ENCODE data around the gene ZNF175. TPM values are rescaled to one million over a fixed set of nuclear protein-coding genes. Genes with fewer than 3 reads are reported as not detected.

Gene ZNF175
- total RNA-seq (6.6 TPM), polyA plus RNA-seq (ENCODE audit: insufficient read depth in 1 of 8, insufficient read length in 8 of 8, low replicate concordance in 1 of 8) (1 to 10 TPM; 6.5 to 9.7 (median 7.7) TPM)
- long read RNA-seq, donor 1, result 0 reads
- long read RNA-seq, donor 2, result 0 reads
- long read RNA-seq, donor 3, full-length matches to known transcripts, result 4 of 4 reads
- long read RNA-seq, donor 3, partial matches to known transcripts, result 0 of 4 reads
- long read RNA-seq, donor 3, other reads (novel, unspliced or antisense), result 0 of 4 reads
- long read RNA-seq, donor 4, result 0 reads
- long read RNA-seq, donor 5, full-length matches to known transcripts, result 5 of 13 reads
- long read RNA-seq, donor 5, partial matches to known transcripts, result 8 of 13 reads
- long read RNA-seq, donor 5, other reads (novel, unspliced or antisense), result 0 of 13 reads
- long read RNA-seq, donor 6, full-length matches to known transcripts, result 4 of 4 reads
- long read RNA-seq, donor 6, partial matches to known transcripts, result 0 of 4 reads
- long read RNA-seq, donor 6, other reads (novel, unspliced or antisense), result 0 of 4 reads
- long read RNA-seq, donor 7, result 0 reads
- long read RNA-seq, donor 8, result 0 reads
- long read RNA-seq, donor 9, result 0 reads
- long read RNA-seq, donor 10, full-length matches to known transcripts, result 1 of 1 reads
- long read RNA-seq, donor 10, partial matches to known transcripts, result 0 of 1 reads
- long read RNA-seq, donor 10, other reads (novel, unspliced or antisense), result 0 of 1 reads
- long read RNA-seq, donor 11, result 0 reads

DNA sequence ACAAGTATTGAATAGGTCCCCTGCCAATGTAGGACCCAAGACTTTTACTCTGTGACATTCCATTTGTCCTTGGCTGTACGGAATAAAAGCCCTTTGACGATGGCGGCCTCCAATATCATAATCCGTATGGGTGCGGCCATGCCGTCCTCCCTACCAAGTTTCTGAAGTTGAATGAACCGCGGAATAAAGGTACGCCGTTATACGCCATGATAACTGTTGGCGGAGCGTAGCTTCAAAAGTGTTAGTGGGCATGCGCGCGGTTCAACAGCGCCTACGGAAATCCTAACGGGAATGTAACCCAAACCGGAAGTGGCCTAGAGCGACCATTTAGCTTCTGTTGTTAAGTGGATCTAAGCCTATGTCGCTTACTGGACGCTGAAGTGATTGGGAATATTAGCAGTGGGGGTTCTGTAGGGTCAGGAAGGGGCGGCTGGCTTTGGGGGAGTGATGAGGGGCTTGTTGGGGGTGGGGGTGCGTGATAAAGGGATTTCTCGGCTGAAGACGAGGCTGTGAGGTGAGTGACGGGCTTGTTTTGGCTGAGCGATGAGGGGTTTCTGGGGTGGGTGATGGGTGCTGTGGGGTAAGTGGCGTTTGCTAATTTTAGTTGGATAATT, at the start of gene ZNF175:
ZNF175 (plus strand) TSS at position 322 of the 614 bp plus-strand sequence. CDS start 2,047 bp downstream, outside the sequence.
- Histone ChIP-seq H3K9me3 (replicated peaks; ENCODE audit: control insufficient read depth, low read depth, low read length) (no peaks in the 10 kb centered on the region), H3K36me3 (ENCODE audit: control insufficient read depth, insufficient read depth, low read length) (peaks cover 12% of the 10 kb centered on the region), H3K27me3 (ENCODE audit: control insufficient read depth, insufficient read depth, low read length) (peaks cover 2% of the 10 kb centered on the region), H3K4me1 (ENCODE audit: control insufficient read depth, insufficient read depth, low read length) (peaks cover 10% of the 10 kb centered on the region), H3K27ac (ENCODE audit: low read length) (peak within 1 kb of the TSS; percentile 65), H3K4me3 (ENCODE audit: low read length) (peak within 1 kb of the TSS; percentile 75)
- under 1% methylated on average over 25 of the region's 30 CpGs for WGBS (ENCODE audit: insufficient coverage)
- peak; percentile 99 for DNase-seq

DNA sequence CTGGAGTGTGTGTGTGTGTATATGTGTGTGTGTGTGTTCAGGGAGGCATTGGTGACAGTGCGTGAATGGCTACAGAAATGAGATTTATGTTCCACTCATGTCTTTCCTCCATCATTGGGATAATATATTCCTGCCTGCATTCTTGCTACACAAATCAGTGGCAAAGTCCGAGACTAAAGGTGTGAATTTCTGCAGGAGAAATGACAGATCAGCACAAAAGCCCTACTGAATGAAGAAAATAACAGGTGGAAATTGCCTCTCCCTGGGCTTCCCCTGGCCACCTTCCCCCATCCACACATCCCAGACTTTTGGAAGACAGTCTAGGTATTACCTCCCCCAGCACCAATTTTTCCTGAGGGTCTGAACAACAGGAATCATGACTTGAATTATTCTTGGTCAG, 49.7 kb upstream of the ZNF175 start:
- Histone ChIP-seq H3K9me3 (replicated peaks; ENCODE audit: control insufficient read depth, low read depth, low read length) (no peaks in the 10 kb centered on the region), H3K27me3 (ENCODE audit: control insufficient read depth, insufficient read depth, low read length) (no peaks in the 10 kb centered on the region), H3K27ac (ENCODE audit: low read length) (no peak overlapping the region), H3K4me1 (ENCODE audit: control insufficient read depth, insufficient read depth, low read length) (no peaks in the 10 kb centered on the region), H3K36me3 (ENCODE audit: control insufficient read depth, insufficient read depth, low read length) (no peaks in the 10 kb centered on the region), H3K4me3 (ENCODE audit: low read length) (no peak overlapping the region)
- no CpG with 5 or more reads among the region's 2 CpGs for WGBS (ENCODE audit: insufficient coverage)
- DNase-seq, result no peak

DNA sequence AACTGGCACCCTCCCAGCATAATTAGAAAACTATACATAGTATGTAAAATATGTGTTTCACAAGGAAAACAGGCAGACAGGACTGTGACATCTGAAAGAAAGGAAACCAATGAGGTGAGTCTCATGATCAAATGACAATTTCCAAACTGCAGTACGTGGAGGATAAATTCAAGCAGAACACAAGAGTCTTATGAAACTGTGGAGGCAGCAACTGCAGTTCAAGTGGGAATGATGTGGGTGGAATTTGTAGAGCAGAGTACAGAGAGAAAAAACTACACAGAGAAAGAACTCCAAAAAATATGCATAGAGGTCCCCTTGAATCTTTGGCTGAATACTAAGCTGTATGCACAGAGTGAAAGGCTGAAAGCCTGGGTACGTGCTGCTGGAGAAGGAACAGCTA, 49.3 kb upstream of the ZNF175 start:
- Histone ChIP-seq H3K4me1 (ENCODE audit: control insufficient read depth, insufficient read depth, low read length) (no peaks in the 10 kb centered on the region), H3K9me3 (replicated peaks; ENCODE audit: control insufficient read depth, low read depth, low read length) (no peaks in the 10 kb centered on the region), H3K4me3 (ENCODE audit: low read length) (no peak overlapping the region), H3K27me3 (ENCODE audit: control insufficient read depth, insufficient read depth, low read length) (no peaks in the 10 kb centered on the region), H3K27ac (ENCODE audit: low read length) (no peak overlapping the region), H3K36me3 (ENCODE audit: control insufficient read depth, insufficient read depth, low read length) (no peaks in the 10 kb centered on the region)
- 33% methylated on average over 1 of the region's 2 CpGs for WGBS (ENCODE audit: insufficient coverage)
- no peak for DNase-seq

GRCh38 chr19:51524666-51525264, 46.3 kb upstream of the ZNF175 start:
- Histone ChIP-seq H3K4me1 (ENCODE audit: control insufficient read depth, insufficient read depth, low read length) (no peaks in the 10 kb centered on the region), H3K9me3 (replicated peaks; ENCODE audit: control insufficient read depth, low read depth, low read length) (no peaks in the 10 kb centered on the region), H3K27ac (ENCODE audit: low read length) (no peak overlapping the region), H3K36me3 (ENCODE audit: control insufficient read depth, insufficient read depth, low read length) (no peaks in the 10 kb centered on the region), H3K4me3 (ENCODE audit: low read length) (no peak overlapping the region), H3K27me3 (ENCODE audit: control insufficient read depth, insufficient read depth, low read length) (no peaks in the 10 kb centered on the region)
- 79% methylated on average over 8 of the region's 8 CpGs for WGBS (ENCODE audit: insufficient coverage)
- no peak for DNase-seq

- Histone ChIP-seq H3K27me3 (ENCODE audit: control insufficient read depth, insufficient read depth, low read length) (no peaks in the 10 kb centered on the region), H3K4me3 (ENCODE audit: low read length) (no peak overlapping the region), H3K27ac (ENCODE audit: low read length) (no peak overlapping the region), H3K36me3 (ENCODE audit: control insufficient read depth, insufficient read depth, low read length) (no peaks in the 10 kb centered on the region), H3K9me3 (replicated peaks; ENCODE audit: control insufficient read depth, low read depth, low read length) (no peaks in the 10 kb centered on the region), H3K4me1 (ENCODE audit: control insufficient read depth, insufficient read depth, low read length) (no peaks in the 10 kb centered on the region)
- DNase-seq, result no peak
- 37% methylated on average over 3 of the region's 4 CpGs for WGBS (ENCODE audit: insufficient coverage)
These were observed 45.4 kb upstream of the ZNF175 start for GRCh38 chr19:51525651-51526050.

DNA sequence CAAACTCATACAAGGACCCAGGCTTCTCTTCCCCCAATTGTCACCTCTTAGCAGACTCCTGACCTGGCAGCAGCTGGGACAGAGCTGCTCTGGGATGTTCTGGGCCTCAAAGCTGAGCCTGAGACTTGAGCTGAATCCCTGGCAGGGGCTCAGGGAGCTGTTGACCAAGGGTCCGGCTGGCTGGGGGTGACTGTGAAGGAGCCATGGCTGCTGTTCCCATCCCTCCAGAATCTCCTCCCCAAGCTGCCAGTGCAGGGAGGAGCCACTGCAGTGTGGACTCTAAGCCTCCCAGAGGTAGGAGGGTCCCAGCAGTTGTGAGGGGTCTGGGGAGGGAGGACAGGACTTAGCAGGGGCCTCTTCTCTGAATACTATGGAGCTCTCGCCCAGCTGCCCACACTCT, 41.8 kb upstream of the ZNF175 start:
- no peak overlapping the region for H3K4me3 ChIP-seq (ENCODE audit: low read length)
- DNase-seq, result no peak
- peaks cover 7% of the 10 kb centered on the region for H3K27me3 ChIP-seq (ENCODE audit: control insufficient read depth, insufficient read depth, low read length)
- H3K27ac ChIP-seq (ENCODE audit: low read length), result no peak overlapping the region
- no peaks in the 10 kb centered on the region for H3K4me1 ChIP-seq (ENCODE audit: control insufficient read depth, insufficient read depth, low read length)
- H3K36me3 ChIP-seq (ENCODE audit: control insufficient read depth, insufficient read depth, low read length), result no peaks in the 10 kb centered on the region
- H3K9me3 ChIP-seq (replicated peaks; ENCODE audit: control insufficient read depth, low read depth, low read length), result no peaks in the 10 kb centered on the region
- 100% methylated on average over 1 of the region's 2 CpGs for WGBS (ENCODE audit: insufficient coverage)

GRCh38 chr19:51530616-51531015, 40.5 kb upstream of the ZNF175 start:
- 78% methylated on average over 5 of the region's 8 CpGs for WGBS (ENCODE audit: insufficient coverage)
- no peaks in the 10 kb centered on the region for H3K9me3 ChIP-seq (replicated peaks; ENCODE audit: control insufficient read depth, low read depth, low read length)
- no peaks in the 10 kb centered on the region for H3K4me1 ChIP-seq (ENCODE audit: control insufficient read depth, insufficient read depth, low read length)
- no peaks in the 10 kb centered on the region for H3K36me3 ChIP-seq (ENCODE audit: control insufficient read depth, insufficient read depth, low read length)
- no peak overlapping the region for H3K4me3 ChIP-seq (ENCODE audit: low read length)
- no peak overlapping the region for H3K27ac ChIP-seq (ENCODE audit: low read length)
- no peak for DNase-seq
- peaks cover 7% of the 10 kb centered on the region for H3K27me3 ChIP-seq (ENCODE audit: control insufficient read depth, insufficient read depth, low read length)

- no peaks in the 10 kb centered on the region for H3K36me3 ChIP-seq (ENCODE audit: control insufficient read depth, insufficient read depth, low read length)
- H3K9me3 ChIP-seq (replicated peaks; ENCODE audit: control insufficient read depth, low read depth, low read length), result no peaks in the 10 kb centered on the region
- 38% methylated on average over 15 of the region's 25 CpGs for WGBS (ENCODE audit: insufficient coverage)
- no peak within 1 kb of the TSS for H3K4me3 ChIP-seq (ENCODE audit: low read length)
- no peak within 1 kb of the TSS for H3K27ac ChIP-seq (ENCODE audit: low read length)
- H3K27me3 ChIP-seq (ENCODE audit: control insufficient read depth, insufficient read depth, low read length), result peaks cover 7% of the 10 kb centered on the region
- DNase-seq, result peak; percentile 77
- no peaks in the 10 kb centered on the region for H3K4me1 ChIP-seq (ENCODE audit: control insufficient read depth, insufficient read depth, low read length)
These were observed 39.5 kb upstream of the ZNF175 start, which contains the start of gene SIGLEC6 for GRCh38 chr19:51531349-51532315. SIGLEC6 (minus strand) TSS chr19:51531670; CDS start chr19:51531648, 22 bp downstream.

DNA sequence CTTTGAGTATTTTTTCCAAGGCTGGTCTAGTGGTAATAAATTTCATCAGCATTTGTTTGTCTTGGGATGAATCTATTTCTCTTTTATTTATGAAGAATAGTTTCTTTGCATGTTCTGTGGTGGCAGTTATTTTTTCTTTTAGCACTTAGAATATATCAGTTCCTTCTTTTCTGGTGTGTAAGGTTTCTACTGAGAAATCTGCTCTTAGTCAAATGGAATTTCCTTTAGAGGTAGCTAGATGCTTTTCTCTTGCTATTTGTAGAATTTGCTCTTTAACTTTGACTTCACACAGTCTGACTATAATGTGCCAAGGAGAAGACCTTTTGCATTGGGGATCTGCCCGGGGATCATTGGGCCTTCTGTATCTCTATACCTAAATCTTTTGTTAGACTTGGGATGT, 35.5 kb upstream of the ZNF175 start:
- Histone ChIP-seq H3K27me3 (ENCODE audit: control insufficient read depth, insufficient read depth, low read length) (peaks cover 7% of the 10 kb centered on the region), H3K4me3 (ENCODE audit: low read length) (no peak overlapping the region), H3K36me3 (ENCODE audit: control insufficient read depth, insufficient read depth, low read length) (no peaks in the 10 kb centered on the region), H3K27ac (ENCODE audit: low read length) (no peak overlapping the region), H3K4me1 (ENCODE audit: control insufficient read depth, insufficient read depth, low read length) (no peaks in the 10 kb centered on the region), H3K9me3 (replicated peaks; ENCODE audit: control insufficient read depth, low read depth, low read length) (no peaks in the 10 kb centered on the region)
- no CpG with 5 or more reads among the region's 1 CpG for WGBS (ENCODE audit: insufficient coverage)
- DNase-seq, result no peak
